HG03439 (cell line): ENCODE measurements around the gene TAF1B.

Experiments used
- ATAC-seq: cut with Tn5 transposase; IDR thresholded peaks from one replicate; pipeline ENCODE4 v1.9.1; 2021; ENCODE audit warnings: mild to moderate bottlenecking, moderate library complexity; ENCODE audit not compliant: unreplicated experiment

Gene TAF1B

DNA sequence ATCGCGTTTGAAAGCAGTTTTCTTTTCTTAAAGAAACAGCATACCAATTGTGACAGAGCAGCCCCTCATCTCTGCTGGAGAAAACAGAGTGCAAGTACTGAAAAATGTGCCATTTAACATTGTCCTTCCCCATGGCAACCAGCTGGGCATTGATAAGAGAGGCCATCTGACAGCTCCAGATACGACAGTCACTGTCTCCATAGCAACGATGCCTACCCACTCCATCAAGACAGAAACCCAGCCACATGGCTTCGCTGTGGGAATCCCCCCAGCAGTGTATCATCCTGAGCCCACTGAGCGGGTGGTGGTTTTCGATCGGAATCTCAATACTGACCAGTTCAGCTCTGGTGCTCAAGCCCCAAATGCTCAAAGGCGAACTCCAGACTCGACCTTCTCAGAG is 117.7 kb downstream of the TAF1B start:
- ATAC-seq = no peak

DNA sequence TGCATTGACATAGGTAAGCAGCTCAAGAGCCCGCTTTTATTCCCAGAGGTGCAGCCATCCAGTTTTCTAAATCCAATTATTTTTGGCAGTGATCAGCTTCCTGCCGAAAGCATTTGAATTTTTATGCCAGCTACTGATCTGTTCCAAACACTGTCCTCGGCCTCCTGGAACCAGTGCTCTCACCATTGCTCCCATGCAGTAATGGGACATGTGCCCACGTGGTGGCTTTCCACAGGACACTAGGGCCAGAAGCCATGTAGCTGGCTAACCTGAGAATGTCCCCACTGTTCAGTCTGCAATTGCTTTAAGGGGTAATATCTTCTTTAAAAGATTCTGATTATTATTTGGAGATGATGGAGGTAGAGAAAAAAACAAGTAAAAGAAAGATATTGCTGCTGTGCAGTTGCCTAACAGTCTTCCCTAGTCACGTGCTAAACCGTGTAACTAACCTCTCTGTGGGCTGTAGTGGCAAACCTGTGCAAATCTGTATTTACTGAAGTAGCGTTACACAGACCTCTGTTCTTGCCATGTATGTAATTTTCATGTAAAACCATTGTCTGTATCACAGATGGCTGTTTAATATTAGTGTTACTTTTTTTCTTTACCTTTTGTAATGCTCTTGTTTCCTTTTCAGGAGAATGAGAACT is 121.2 kb downstream of the TAF1B start:
- ATAC-seq = no peak

DNA sequence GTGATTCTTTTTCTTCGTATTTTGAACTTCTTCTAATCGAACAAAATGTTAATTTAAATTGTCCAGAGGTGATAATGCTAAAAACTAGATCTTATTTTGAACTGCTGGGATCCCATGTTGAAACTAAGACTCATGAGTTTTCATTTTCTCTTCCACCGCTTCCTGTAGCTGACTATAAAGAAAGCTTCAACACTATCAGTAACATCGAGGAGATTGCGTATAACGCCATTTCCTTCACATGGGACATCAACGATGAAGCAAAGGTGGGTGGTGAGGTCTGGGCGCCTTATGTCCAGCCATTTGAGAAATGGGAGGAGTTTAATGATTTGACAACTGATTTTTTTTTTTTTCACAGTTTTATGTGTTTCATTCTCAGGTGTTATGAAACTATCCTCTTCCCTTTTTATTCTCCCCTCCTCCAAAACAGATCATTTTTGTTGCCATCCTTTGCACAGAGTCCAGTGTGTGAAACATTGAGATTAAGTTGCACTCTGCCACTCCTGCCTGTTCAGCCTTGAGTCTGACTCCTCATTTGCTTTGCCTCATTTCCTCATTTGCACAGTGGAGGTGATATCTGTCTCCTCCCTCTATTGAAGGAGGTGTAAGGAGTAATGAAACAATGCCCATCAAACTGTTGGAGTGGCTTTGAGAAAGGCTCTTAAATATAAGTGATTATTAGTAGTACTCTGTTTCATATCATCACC is 122.0 kb downstream of the TAF1B start:
- ATAC-seq = no peak

DNA sequence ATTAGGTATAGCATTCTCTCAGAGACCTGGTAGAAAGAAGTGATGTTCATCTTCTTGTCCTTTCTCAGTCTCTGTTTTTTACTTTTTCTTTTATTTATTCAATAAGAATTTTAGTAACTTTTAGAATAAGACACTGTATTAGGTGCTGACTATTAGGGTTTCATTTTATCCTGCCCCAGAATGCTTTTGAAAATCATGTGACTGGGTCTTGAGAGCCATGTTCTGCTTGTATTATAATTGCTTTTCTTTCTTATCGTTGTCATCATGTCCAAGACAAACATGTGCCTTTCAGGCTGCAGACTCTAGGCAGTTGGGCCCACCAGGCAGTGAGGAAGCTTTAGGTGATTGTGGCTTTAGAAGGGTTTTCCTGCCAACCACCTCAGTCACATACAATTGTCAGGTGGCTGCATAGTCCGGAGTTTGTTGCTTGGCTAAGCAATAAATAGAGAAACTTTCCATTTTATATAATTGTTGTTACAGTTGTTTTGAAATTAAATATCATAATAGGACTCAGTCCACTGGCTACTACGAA is 123.3 kb downstream of the TAF1B start:
- no peak for ATAC-seq

DNA sequence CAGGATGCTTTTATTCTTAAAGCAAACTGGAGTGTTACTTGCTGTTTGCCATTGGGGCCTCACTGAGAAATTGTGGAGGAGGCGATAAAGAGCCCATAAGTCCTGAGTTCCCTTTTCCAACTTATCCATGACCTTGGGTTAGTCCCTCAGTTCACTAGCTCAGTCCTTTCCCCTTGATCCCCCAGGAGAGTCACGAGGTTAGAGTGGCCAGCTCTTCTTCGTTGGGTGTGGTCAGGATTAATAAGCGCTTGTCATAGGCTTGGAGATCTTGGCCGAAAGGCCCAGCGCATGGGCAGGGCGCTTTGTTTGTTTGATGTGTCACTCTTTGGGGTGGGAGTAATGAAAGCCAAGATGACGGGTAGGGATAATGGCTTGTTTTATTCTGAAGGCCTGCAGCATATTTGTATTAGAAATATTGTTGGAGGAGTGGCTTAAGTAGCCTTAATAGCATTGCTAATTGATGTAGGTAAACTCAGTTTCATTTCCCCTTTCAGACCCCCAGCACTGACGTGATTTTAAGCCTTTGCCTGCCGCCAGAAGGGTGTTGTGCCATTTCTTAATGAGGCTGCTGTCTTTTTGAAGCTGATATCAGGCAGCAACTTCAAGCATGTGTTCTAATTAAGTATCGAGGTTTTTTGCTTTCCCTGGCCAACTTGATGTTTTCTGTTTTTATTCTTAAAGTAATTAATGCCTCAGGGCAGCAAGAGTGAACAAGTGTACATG is 123.9 kb downstream of the TAF1B start:
- ATAC-seq = no peak

GRCh38 chr2:9968553-9969497 is 125.6 kb downstream of the TAF1B start:
- ATAC-seq = no peak

DNA sequence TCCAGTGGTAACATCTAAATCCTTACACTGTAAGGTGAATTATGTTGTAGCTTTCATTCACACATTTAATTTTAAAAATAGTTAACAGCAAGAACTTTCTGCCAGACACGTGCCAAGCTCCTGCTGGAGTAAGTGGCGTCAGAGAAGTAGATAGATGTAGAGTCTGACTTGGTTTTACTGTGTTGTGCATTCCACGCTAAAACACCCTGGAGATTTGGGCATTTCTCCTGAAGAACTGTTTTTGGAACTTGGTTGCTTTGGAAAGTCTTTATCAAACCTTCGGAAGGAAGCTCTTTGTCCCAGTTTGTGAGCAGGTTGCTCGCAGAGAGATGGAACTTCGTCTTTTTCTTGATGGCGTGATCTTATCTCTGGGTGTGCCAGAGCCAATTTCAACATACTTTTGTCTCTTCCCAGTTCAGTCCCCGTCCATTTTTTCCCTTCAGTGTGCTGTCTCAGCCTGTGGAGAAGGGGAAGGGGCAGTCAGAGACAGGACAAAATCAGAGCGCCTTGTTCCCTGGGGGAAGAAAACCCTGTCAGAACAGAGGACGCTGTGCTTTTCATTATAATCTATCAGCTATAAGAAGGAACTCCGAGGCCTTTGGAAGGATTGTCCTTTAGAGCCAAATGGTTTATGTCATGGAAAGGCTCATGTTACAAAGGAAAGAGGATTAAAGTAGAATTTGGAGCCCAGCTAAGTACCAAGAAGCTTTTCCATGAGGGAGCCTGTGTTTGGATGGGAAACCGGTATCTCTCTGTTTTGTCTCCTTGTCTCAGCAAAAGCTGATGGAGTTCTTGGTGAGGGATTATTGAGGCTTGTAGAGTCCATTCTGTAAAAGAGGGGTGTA is 127.1 kb downstream of the TAF1B start:
- no peak for ATAC-seq

DNA sequence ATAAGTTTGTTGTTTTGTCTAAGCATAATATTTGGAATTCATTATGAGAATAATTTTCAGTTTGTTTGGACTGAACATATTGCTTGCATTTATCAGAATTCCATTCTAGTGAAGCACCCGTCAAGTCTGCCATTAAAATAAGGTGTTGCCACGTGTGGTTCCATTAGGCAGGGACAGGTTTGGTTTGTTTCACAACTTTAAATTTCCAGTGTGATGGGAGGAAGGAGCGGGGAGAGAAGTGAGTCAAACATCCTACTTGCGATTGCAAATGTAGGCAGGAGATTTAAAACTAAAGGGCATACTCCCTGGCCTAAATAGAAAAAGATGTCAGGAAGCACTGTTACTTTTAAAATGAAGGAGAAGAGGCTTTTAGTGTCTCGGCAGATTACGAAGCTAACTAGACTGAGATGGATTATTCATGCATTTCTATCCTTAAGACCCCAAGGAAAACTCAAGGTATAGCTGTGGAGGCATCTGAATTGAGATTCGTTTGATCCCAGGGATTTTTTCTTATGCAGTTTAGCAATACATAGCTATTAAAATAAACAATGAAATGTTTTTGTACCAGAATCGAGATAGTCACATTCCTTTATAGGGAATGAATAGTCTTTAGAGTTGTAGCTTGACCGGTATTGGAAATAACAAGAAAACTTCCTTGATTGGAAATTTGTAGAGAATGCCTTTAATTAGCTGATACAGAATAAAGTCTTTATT is 128.0 kb downstream of the TAF1B start:
- ATAC-seq = no peak

DNA sequence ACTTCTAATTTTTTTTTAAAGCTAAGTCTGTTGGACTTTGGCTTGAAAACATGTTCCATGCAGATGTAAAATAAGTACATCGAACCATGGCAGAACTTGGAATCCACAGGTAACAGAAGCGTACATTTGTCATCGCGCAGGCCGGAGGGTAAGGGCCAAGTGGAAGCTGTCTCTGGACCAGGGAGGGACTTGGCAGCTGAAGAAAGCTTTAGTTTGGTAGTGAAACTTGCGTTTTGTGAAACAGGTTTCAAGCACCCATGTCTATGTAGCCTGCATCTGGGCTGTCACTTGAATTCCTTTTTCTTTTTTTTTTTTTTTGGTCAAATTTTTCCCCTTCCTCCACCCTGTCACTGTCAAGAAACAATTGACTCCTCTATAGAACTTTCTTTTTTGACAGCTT is 128.6 kb downstream of the TAF1B start:
- ATAC-seq = no peak

- ATAC-seq = no peak
These were observed 129.6 kb downstream of the TAF1B start for GRCh38 chr2:9972621-9973479.

DNA sequence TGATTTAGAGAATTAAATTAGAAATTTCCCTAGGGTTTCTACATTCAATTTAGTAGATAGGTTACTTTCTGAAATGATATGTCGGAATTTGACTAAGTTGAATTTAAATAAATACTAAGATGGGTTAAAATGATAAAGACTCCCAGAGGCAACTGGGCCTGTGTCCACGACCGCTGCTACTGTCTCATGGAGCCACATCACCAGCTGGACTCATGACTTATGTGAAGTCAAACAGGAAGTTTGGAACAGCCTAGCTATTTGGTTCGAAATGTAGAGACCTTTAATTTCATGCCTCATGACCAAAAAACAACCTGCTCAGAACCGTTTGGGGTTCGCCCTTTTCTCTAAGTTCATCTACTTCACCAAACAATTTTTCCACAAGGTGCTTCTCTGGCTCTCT is 130.4 kb downstream of the TAF1B start:
- no peak for ATAC-seq

DNA sequence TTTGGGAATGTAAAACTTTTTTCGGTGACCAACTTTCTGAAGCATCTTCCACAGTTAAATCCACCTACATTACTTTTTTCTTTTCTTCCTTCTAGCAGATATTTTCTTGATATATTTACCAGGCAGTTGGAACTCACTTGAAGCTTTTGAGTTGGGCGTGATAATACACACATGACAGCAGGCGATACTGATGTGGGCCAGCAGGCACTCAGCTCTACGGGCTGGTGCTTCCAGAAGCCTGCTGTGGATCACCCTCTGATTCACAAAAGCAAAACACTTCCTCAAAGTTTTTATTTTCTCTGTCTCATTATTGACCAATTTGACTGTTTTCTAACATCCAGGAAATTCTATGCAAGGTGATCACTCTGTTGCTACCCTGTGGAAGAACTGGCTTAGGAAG is 131.1 kb downstream of the TAF1B start:
- ATAC-seq = no peak

GRCh38 chr2:9975328-9975727 is 132.1 kb downstream of the TAF1B start:
- no peak for ATAC-seq

GRCh38 chr2:9975805-9976447 is 132.7 kb downstream of the TAF1B start:
- ATAC-seq = no peak

- ATAC-seq = no peak
These were observed 136.7 kb downstream of the TAF1B start for GRCh38 chr2:9979977-9980376.

GRCh38 chr2:9980520-9980919 is 137.2 kb downstream of the TAF1B start:
- ATAC-seq = no peak

- no peak for ATAC-seq
These were observed 138.4 kb downstream of the TAF1B start for GRCh38 chr2:9981655-9982054.

DNA sequence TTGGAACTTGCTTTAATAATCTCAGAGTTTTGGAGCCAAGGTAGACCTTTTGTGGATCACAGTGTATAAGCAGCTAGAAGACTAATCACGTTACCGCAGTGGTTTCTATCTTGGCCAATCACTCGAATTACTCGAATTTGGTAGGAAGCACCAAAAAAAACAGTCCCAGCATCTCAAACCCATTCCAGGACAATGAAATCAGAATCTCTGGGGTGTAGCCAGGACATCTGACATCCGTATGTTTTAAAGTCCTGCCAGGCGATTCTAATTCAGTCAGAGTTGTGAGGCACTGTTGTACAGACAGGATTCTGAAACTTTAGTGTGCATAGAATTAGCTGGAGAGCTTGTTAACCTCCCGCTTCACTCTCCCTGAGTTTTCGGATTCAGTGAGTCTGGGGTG is 139.0 kb downstream of the TAF1B start:
- ATAC-seq = no peak
